ENCODE data around the gene LGALS14. TPM values are rescaled to one million over a fixed set of nuclear protein-coding genes. Genes with fewer than 3 reads are reported as not detected.

Gene LGALS14
- total RNA-seq, 2 experiments from 2014 or later = not detected

DNA sequence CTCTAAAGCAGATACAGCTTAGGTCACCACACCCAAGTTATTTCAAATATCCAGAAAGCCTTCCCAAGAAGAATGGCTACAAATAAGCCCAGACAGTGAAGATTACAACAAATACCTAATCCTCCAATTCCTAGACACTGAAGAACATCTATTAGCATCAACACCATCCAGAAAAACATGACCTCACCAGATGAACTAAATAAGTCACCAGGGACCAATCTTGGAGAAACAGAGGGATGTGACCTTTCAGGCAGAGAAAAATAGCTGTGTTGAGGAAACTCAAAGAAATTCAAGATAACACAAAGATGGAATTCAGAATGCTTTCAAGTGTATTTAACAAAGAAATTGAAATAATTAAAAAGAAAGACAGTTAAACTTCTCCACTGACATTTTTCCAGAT lies 48.5 kb downstream of the LGALS14 start:
- H4K20me1 ChIP-seq (ENCODE audit: insufficient read depth, low read length) = no peaks in the 10 kb centered on the region
- H3K79me2 ChIP-seq (ENCODE audit: insufficient read depth, low read depth, low read length) = no peaks in the 10 kb centered on the region
- CTCF ChIA-PET (ENCODE audit: unreplicated experiment) = no interaction called here
- H3K36me3 ChIP-seq (ENCODE audit: insufficient read depth, low read length) = no peaks in the 10 kb centered on the region
- H3K4me1 ChIP-seq (ENCODE audit: insufficient read depth, low read length, poor library complexity, severe bottlenecking) = no peaks in the 10 kb centered on the region
- no peak overlapping the region for H2AFZ ChIP-seq (ENCODE audit: low read length)
- H3K4me2 ChIP-seq (ENCODE audit: low read length) = no peak overlapping the region
- intact Hi-C loops (cut with micrococcal nuclease; ENCODE audit: unreplicated experiment) = no loop called here
- H3K9me3 ChIP-seq (ENCODE audit: low read length) = no peaks in the 10 kb centered on the region
- no peaks in the 10 kb centered on the region for H3K9me2 ChIP-seq (ENCODE audit: insufficient read depth, low read length)
- DNase-seq (ENCODE audit: low spot score) = no peak
- TF ChIP-seq EZH2phosphoT487 (IDR thresholded peaks at IDR 0.05; ENCODE audit: borderline replicate concordance, low read depth, low read length) = no peak
- TF ChIP-seq, protein P1, sequence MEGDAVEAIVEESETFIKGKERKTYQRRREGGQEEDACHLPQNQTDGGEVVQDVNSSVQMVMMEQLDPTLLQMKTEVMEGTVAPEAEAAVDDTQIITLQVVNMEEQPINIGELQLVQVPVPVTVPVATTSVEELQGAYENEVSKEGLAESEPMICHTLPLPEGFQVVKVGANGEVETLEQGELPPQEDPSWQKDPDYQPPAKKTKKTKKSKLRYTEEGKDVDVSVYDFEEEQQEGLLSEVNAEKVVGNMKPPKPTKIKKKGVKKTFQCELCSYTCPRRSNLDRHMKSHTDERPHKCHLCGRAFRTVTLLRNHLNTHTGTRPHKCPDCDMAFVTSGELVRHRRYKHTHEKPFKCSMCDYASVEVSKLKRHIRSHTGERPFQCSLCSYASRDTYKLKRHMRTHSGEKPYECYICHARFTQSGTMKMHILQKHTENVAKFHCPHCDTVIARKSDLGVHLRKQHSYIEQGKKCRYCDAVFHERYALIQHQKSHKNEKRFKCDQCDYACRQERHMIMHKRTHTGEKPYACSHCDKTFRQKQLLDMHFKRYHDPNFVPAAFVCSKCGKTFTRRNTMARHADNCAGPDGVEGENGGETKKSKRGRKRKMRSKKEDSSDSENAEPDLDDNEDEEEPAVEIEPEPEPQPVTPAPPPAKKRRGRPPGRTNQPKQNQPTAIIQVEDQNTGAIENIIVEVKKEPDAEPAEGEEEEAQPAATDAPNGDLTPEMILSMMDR (conservative IDR thresholded peaks at IDR 0.05; ENCODE audit: low read length) = no peak
- no TSS peak for BruUV-seq (replicated peaks)
- POLR2A ChIA-PET = no interaction called here
- H3K4me3 ChIP-seq (ENCODE audit: low read depth, low read length, poor library complexity, severe bottlenecking) = no peak overlapping the region
- no peak overlapping the region for H3K27ac ChIP-seq (ENCODE audit: low read depth, low read length, poor library complexity, severe bottlenecking)

DNA sequence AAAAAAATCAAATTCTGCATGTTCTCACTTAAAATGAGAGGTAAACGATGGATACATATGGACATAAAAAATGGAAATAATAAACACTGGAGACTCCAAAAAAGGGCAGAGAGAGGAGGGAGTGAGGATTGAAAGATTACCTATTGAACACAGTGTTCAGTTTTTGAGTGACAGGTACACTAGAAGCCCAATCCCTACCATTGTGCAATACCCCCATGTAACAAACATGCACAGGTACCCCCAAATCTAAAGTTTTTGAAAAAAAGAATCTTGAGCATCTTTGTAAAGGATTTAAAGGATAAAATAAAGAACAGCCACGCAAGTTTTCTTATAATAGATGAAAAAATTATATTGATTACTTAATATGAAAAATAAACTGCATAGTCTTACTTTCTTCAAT lies 50.3 kb downstream of the LGALS14 start:
- peaks cover 3% of the 10 kb centered on the region for H3K4me1 ChIP-seq (ENCODE audit: insufficient read depth, low read length, poor library complexity, severe bottlenecking)
- TF ChIP-seq, protein P1 (conservative IDR thresholded peaks at IDR 0.05; ENCODE audit: low read length) = no peak
- no peak for TF ChIP-seq EZH2phosphoT487 (IDR thresholded peaks at IDR 0.05; ENCODE audit: borderline replicate concordance, low read depth, low read length)
- no peaks in the 10 kb centered on the region for H3K36me3 ChIP-seq (ENCODE audit: insufficient read depth, low read length)
- no peaks in the 10 kb centered on the region for H3K79me2 ChIP-seq (ENCODE audit: insufficient read depth, low read depth, low read length)
- no peak overlapping the region for H3K4me3 ChIP-seq (ENCODE audit: low read depth, low read length, poor library complexity, severe bottlenecking)
- no TSS peak for BruUV-seq (replicated peaks)
- intact Hi-C loops (cut with micrococcal nuclease; ENCODE audit: unreplicated experiment) = no loop called here
- CTCF ChIA-PET (ENCODE audit: unreplicated experiment) = no interaction called here
- no peak overlapping the region for H2AFZ ChIP-seq (ENCODE audit: low read length)
- POLR2A ChIA-PET = no interaction called here
- no peak overlapping the region for H3K27ac ChIP-seq (ENCODE audit: low read depth, low read length, poor library complexity, severe bottlenecking)
- H3K9me2 ChIP-seq (ENCODE audit: insufficient read depth, low read length) = no peaks in the 10 kb centered on the region
- no peak for DNase-seq (ENCODE audit: low spot score)
- H3K9me3 ChIP-seq (ENCODE audit: low read length) = no peaks in the 10 kb centered on the region
- no peak overlapping the region for H3K4me2 ChIP-seq (ENCODE audit: low read length)
- no peaks in the 10 kb centered on the region for H4K20me1 ChIP-seq (ENCODE audit: insufficient read depth, low read length)

GRCh38 chr19:39754971-39755370 lies 50.7 kb downstream of the LGALS14 start:
- ChIA-PET POLR2A (no interaction called here), CTCF (ENCODE audit: unreplicated experiment) (no interaction called here)
- Histone ChIP-seq H3K4me1 (ENCODE audit: insufficient read depth, low read length, poor library complexity, severe bottlenecking) (peaks cover 8% of the 10 kb centered on the region), H3K4me3 (ENCODE audit: low read depth, low read length, poor library complexity, severe bottlenecking) (no peak overlapping the region), H2AFZ (ENCODE audit: low read length) (no peak overlapping the region), H3K9me2 (ENCODE audit: insufficient read depth, low read length) (no peaks in the 10 kb centered on the region), H3K9me3 (ENCODE audit: low read length) (no peaks in the 10 kb centered on the region), H3K79me2 (ENCODE audit: insufficient read depth, low read depth, low read length) (no peaks in the 10 kb centered on the region), H4K20me1 (ENCODE audit: insufficient read depth, low read length) (no peaks in the 10 kb centered on the region), H3K27ac (ENCODE audit: low read depth, low read length, poor library complexity, severe bottlenecking) (no peak overlapping the region), H3K4me2 (ENCODE audit: low read length) (no peak overlapping the region), H3K36me3 (ENCODE audit: insufficient read depth, low read length) (no peaks in the 10 kb centered on the region)
- BruUV-seq (replicated peaks) = no TSS peak
- intact Hi-C loops (cut with micrococcal nuclease; ENCODE audit: unreplicated experiment) = no loop called here
- TF ChIP-seq, protein P1 (conservative IDR thresholded peaks at IDR 0.05; ENCODE audit: low read length) = no peak
- TF ChIP-seq EZH2phosphoT487 (IDR thresholded peaks at IDR 0.05; ENCODE audit: borderline replicate concordance, low read depth, low read length) = no peak
- no peak for DNase-seq (ENCODE audit: low spot score)

Small RNA genes within 50 kb of the gene (small RNA-seq; reads per million reads assigned to genes)
- gene RPS29P27 = not detected

Other genes starting within 250 kb of the LGALS14 start
- gene TIMM50, start 223.6 kb upstream of the LGALS14 start, total RNA-seq (2014; rRNA removed; shearing (Covaris generic)) = 98.1 and 116 TPM in 2 replicates
- gene TIMM50, start 223.6 kb upstream of the LGALS14 start, total RNA-seq (2022) = 91.1 and 93.2 TPM in 2 replicates
- 3.4 and 4.4 TPM in 2 replicates for gene DLL3, start 205.5 kb upstream of the LGALS14 start, total RNA-seq (2014; rRNA removed; shearing (Covaris generic))
- 3.2 and 4.4 TPM in 2 replicates for gene DLL3, start 205.5 kb upstream of the LGALS14 start, total RNA-seq (2022)
- not detected in 2 replicates for gene SELENOV, start 189.3 kb upstream of the LGALS14 start, total RNA-seq (2014; rRNA removed; shearing (Covaris generic))
- not detected in 2 replicates for gene SELENOV, start 189.3 kb upstream of the LGALS14 start, total RNA-seq (2022)
- gene EID2B, start 171.6 kb upstream of the LGALS14 start, total RNA-seq (2014; rRNA removed; shearing (Covaris generic)) = 11.7 and 13.9 TPM in 2 replicates
- gene EID2B, start 171.6 kb upstream of the LGALS14 start, total RNA-seq (2022) = 8.7 and 8.8 TPM in 2 replicates
- 19.1 and 22.9 TPM in 2 replicates for gene EID2, start 164.3 kb upstream of the LGALS14 start, total RNA-seq (2014; rRNA removed; shearing (Covaris generic))
- gene EID2, start 164.3 kb upstream of the LGALS14 start, total RNA-seq (2022) = 17.3 and 20.7 TPM in 2 replicates
- gene LGALS13, start 102.0 kb upstream of the LGALS14 start, total RNA-seq (2014; rRNA removed; shearing (Covaris generic)) = not detected in 2 replicates
- gene LGALS13, start 102.0 kb upstream of the LGALS14 start, total RNA-seq (2022) = not detected in 2 replicates
- not detected in 2 replicates for gene LGALS16, start 48.6 kb upstream of the LGALS14 start, total RNA-seq (2014; rRNA removed; shearing (Covaris generic))
- not detected in 2 replicates for gene LGALS16, start 48.6 kb upstream of the LGALS14 start, total RNA-seq (2022)
- gene CLC, start 33.5 kb downstream of the LGALS14 start, total RNA-seq (2014; rRNA removed; shearing (Covaris generic)) = not detected in 2 replicates
- not detected in 2 replicates for gene CLC, start 33.5 kb downstream of the LGALS14 start, total RNA-seq (2022)
- not detected in 2 replicates for gene LEUTX, start 74.4 kb downstream of the LGALS14 start, total RNA-seq (2014; rRNA removed; shearing (Covaris generic))
- not detected in 2 replicates for gene LEUTX, start 74.4 kb downstream of the LGALS14 start, total RNA-seq (2022)
- gene DYRK1B, start 129.7 kb downstream of the LGALS14 start, total RNA-seq (2014; rRNA removed; shearing (Covaris generic)) = 2.0 and 3.0 TPM in 2 replicates
- 7.4 and 9.2 TPM in 2 replicates for gene DYRK1B, start 129.7 kb downstream of the LGALS14 start, total RNA-seq (2022)
- gene FBL, start 141.9 kb downstream of the LGALS14 start, total RNA-seq (2014; rRNA removed; shearing (Covaris generic)) = 305 and 336 TPM in 2 replicates
- gene FBL, start 141.9 kb downstream of the LGALS14 start, total RNA-seq (2022) = 365 and 376 TPM in 2 replicates
- 0.21 and 0.41 TPM in 2 replicates for gene FCGBP, start 230.2 kb downstream of the LGALS14 start, total RNA-seq (2014; rRNA removed; shearing (Covaris generic))
- 1.1 and 1.7 TPM in 2 replicates for gene FCGBP, start 230.2 kb downstream of the LGALS14 start, total RNA-seq (2022)

Measured in OCI-LY7 (cell line).